Rectal smooth muscle tissue (tissue), 1 donor: ENCODE measurements around the gene RPL28.

Source experiments
- H3K27ac ChIP-seq: one replicate; pipeline ENCODE4 v1.7.0; 2013; ENCODE audit warnings: low read depth, low read length, inconsistent platforms
- H3K27me3 ChIP-seq: one replicate; pipeline ENCODE4 v1.7.0; 2013; ENCODE audit warnings: low read length; ENCODE audit not compliant: control insufficient read depth, insufficient read depth
- H3K36me3 ChIP-seq: one replicate; pipeline ENCODE4 v1.7.0; 2013; ENCODE audit warnings: low read length; ENCODE audit not compliant: control insufficient read depth, insufficient read depth
- H3K4me1 ChIP-seq: one replicate; pipeline ENCODE4 v1.7.0; 2013; ENCODE audit warnings: low read length; ENCODE audit not compliant: control insufficient read depth, insufficient read depth
- H3K4me3 ChIP-seq: one replicate; pipeline ENCODE4 v1.7.0; 2013; ENCODE audit warnings: low read length
- H3K9ac ChIP-seq: one replicate; pipeline ENCODE4 v1.7.0; 2013; ENCODE audit warnings: low read length

RPL28 gene

GRCh38 chr19:55346725-55347441 is 38.8 kb upstream of the RPL28 start:
- no peaks in the 10 kb centered on the region for H3K4me1 ChIP-seq
- no peak overlapping the region for H3K4me3 ChIP-seq
- peaks cover 10% of the 10 kb centered on the region for H3K36me3 ChIP-seq
- no peak overlapping the region for H3K9ac ChIP-seq
- H3K27ac ChIP-seq = no peak overlapping the region
- peaks cover 5% of the 10 kb centered on the region for H3K27me3 ChIP-seq

GRCh38 chr19:55347442-55348009 is 38.2 kb upstream of the RPL28 start:
- Histone ChIP-seq H3K27ac (no peak overlapping the region), H3K27me3 (peaks cover 12% of the 10 kb centered on the region), H3K4me3 (no peak overlapping the region), H3K9ac (no peak overlapping the region), H3K36me3 (peaks cover 10% of the 10 kb centered on the region), H3K4me1 (no peaks in the 10 kb centered on the region)

- H3K9ac ChIP-seq = no peak overlapping the region
These were observed 37.3 kb upstream of the RPL28 start for GRCh38 chr19:55348317-55349034.

GRCh38 chr19:55350620-55351315 is 35.0 kb upstream of the RPL28 start:
- Histone ChIP-seq H3K4me3 (no peak overlapping the region), H3K27me3 (peaks cover 24% of the 10 kb centered on the region), H3K36me3 (no peaks in the 10 kb centered on the region), H3K27ac (no peak overlapping the region), H3K9ac (no peak overlapping the region), H3K4me1 (peaks cover 3% of the 10 kb centered on the region)

More at GRCh38 chr19:55348317-55349034, 37.3 kb upstream of the RPL28 start:
- Histone ChIP-seq H3K36me3 (peaks cover 2% of the 10 kb centered on the region), H3K4me3 (no peak overlapping the region), H3K27me3 (peaks cover 21% of the 10 kb centered on the region), H3K27ac (no peak overlapping the region), H3K4me1 (peaks cover 3% of the 10 kb centered on the region)

- no peak overlapping the region for H3K4me3 ChIP-seq
- H3K4me1 ChIP-seq = peaks cover 3% of the 10 kb centered on the region
- H3K27me3 ChIP-seq = peaks cover 24% of the 10 kb centered on the region
- H3K9ac ChIP-seq = no peak overlapping the region
- H3K27ac ChIP-seq = no peak overlapping the region
- no peaks in the 10 kb centered on the region for H3K36me3 ChIP-seq
These were observed 33.7 kb upstream of the RPL28 start for GRCh38 chr19:55352040-55352439.

GRCh38 chr19:55352549-55353145 is 33.1 kb upstream of the RPL28 start:
- Histone ChIP-seq H3K4me3 (no peak overlapping the region), H3K36me3 (no peaks in the 10 kb centered on the region), H3K27me3 (peaks cover 27% of the 10 kb centered on the region), H3K27ac (no peak overlapping the region), H3K4me1 (peaks cover 3% of the 10 kb centered on the region), H3K9ac (no peak overlapping the region)

GRCh38 chr19:55353356-55353802 is 32.4 kb upstream of the RPL28 start:
- Histone ChIP-seq H3K9ac (no peak overlapping the region), H3K4me1 (peaks cover 3% of the 10 kb centered on the region), H3K27ac (no peak overlapping the region), H3K36me3 (no peaks in the 10 kb centered on the region), H3K4me3 (peak overlapping the region; percentile 54), H3K27me3 (peaks cover 27% of the 10 kb centered on the region)

GRCh38 chr19:55353803-55354697 is 31.7 kb upstream of the RPL28 start:
- H3K27me3 ChIP-seq = peaks cover 27% of the 10 kb centered on the region
- H3K27ac ChIP-seq = no peak overlapping the region
- H3K4me3 ChIP-seq = peak overlapping the region; percentile 54
- peaks cover 3% of the 10 kb centered on the region for H3K4me1 ChIP-seq
- no peaks in the 10 kb centered on the region for H3K36me3 ChIP-seq
- no peak overlapping the region for H3K9ac ChIP-seq

- Histone ChIP-seq H3K4me1 (peaks cover 3% of the 10 kb centered on the region), H3K9ac (no peak within 1 kb of the TSS), H3K27me3 (peaks cover 27% of the 10 kb centered on the region), H3K27ac (no peak within 1 kb of the TSS), H3K36me3 (no peaks in the 10 kb centered on the region), H3K4me3 (peak within 1 kb of the TSS; percentile 54)
These were observed 31.0 kb upstream of the RPL28 start, which contains the start of gene COX6B2 for GRCh38 chr19:55354698-55355212. TSS of gene COX6B2 (minus strand) at chr19:55354719. CDS start at chr19:55354521, 198 bp downstream.

- Histone ChIP-seq H3K4me1 (peaks cover 3% of the 10 kb centered on the region), H3K9ac (no peak overlapping the region), H3K4me3 (no peak overlapping the region), H3K27me3 (peaks cover 27% of the 10 kb centered on the region), H3K27ac (no peak overlapping the region), H3K36me3 (no peaks in the 10 kb centered on the region)
These were observed 30.4 kb upstream of the RPL28 start for GRCh38 chr19:55355213-55355821.

- H3K36me3 ChIP-seq = no peaks in the 10 kb centered on the region
- H3K27me3 ChIP-seq = peaks cover 5% of the 10 kb centered on the region
- H3K9ac ChIP-seq = no peak overlapping the region
- no peak overlapping the region for H3K4me3 ChIP-seq
- peaks cover under 1% of the 10 kb centered on the region for H3K4me1 ChIP-seq
- no peak overlapping the region for H3K27ac ChIP-seq
These were observed 27.2 kb upstream of the RPL28 start for GRCh38 chr19:55358493-55358892.
